HEK293T (cell line): Measurements from ENCODE around the gene PXN.

ENCODE experiments used
- CTCF ChIA-PET: fragments of 350-600 bp; formaldehyde crosslinking; extraction: SDS; loops from one replicate; lab custom pipeline; 2021; ENCODE audit warnings: antibody characterized with exemption, inconsistent platforms; lab: Yijun Ruan, JAX
- POLR2A ChIA-PET: fragments of 350-600 bp; formaldehyde crosslinking; extraction: SDS; loops from one replicate; lab custom pipeline; 2020; ENCODE audit warnings: antibody characterized with exemption, inconsistent platforms; lab: Yijun Ruan, JAX
- DNase-seq: peaks from one replicate; pipeline ENCODE4 v3.0.0; 2012; ENCODE audit warnings: mixed read lengths; ENCODE audit errors: extremely low spot score
- ARNT ChIP-seq: fragments of 450-650 bp; IDR thresholded peaks from 2 replicates; pipeline ENCODE4 v1.6.1; 2017; ENCODE audit warnings: mild to moderate bottlenecking
- BHLHE40 ChIP-seq: fragments of 450-650 bp; IDR thresholded peaks from 2 replicates; pipeline ENCODE4 v1.6.1; 2016; ENCODE audit warnings: mild to moderate bottlenecking, moderate library complexity, borderline replicate concordance
- CTBP1 ChIP-seq: fragments of 450-650 bp; IDR thresholded peaks from 2 replicates; pipeline ENCODE4 v1.6.1; 2016; ENCODE audit warnings: borderline replicate concordance
- ELF4 ChIP-seq: fragments of 450-650 bp; IDR thresholded peaks from 2 replicates; pipeline ENCODE4 v1.6.1; 2017; ENCODE audit warnings: antibody characterized with exemption
- FOXA1 ChIP-seq: fragments of 450-650 bp; IDR thresholded peaks from 2 replicates; pipeline ENCODE4 v1.6.1; 2016; ENCODE audit warnings: mild to moderate bottlenecking
- FOXK2 ChIP-seq: fragments of 450-650 bp; IDR thresholded peaks from 2 replicates; pipeline ENCODE4 v1.6.1; 2016; ENCODE audit warnings: mild to moderate bottlenecking
- FOXM1 ChIP-seq: fragments of 450-650 bp; IDR thresholded peaks from 2 replicates; pipeline ENCODE4 v1.6.1; 2017; ENCODE audit warnings: mild to moderate bottlenecking, borderline replicate concordance
- HDGF ChIP-seq: fragments of 450-650 bp; IDR thresholded peaks from 2 replicates; pipeline ENCODE4 v1.6.1; 2017; ENCODE audit warnings: antibody characterized with exemption, borderline replicate concordance
- L3MBTL2 ChIP-seq: fragments of 450-650 bp; conservative IDR thresholded peaks from 2 replicates; pipeline ENCODE4 v1.6.1; 2016; ENCODE audit warnings: mild to moderate bottlenecking
- LEF1 ChIP-seq: fragments of 450-650 bp; IDR thresholded peaks from 2 replicates; pipeline ENCODE4 v1.6.1; 2017; ENCODE audit warnings: mild to moderate bottlenecking, borderline replicate concordance
- NFRKB ChIP-seq: fragments of 450-650 bp; IDR thresholded peaks from 2 replicates; pipeline ENCODE4 v1.6.1; 2016; ENCODE audit warnings: mild to moderate bottlenecking, moderate library complexity
- SP1 ChIP-seq: fragments of 450-650 bp; IDR thresholded peaks from 2 replicates; pipeline ENCODE4 v1.6.1; 2017
- SUZ12 ChIP-seq: fragments of 450-650 bp; IDR thresholded peaks from 2 replicates; pipeline ENCODE4 v1.6.1; 2016; ENCODE audit warnings: mild to moderate bottlenecking
- TARDBP ChIP-seq: fragments of 450-650 bp; IDR thresholded peaks from 2 replicates; pipeline ENCODE4 v1.6.1; 2016
- ZNF384 ChIP-seq: fragments of 450-650 bp; IDR thresholded peaks from 2 replicates; pipeline ENCODE4 v1.6.1; 2016
- TF ChIP-seq, protein P1 (sequence below): fragments of 450-650 bp; IDR thresholded peaks from 2 replicates; pipeline ENCODE4 v1.6.1; 2016

The PXN gene

GRCh38 chr12:120183211-120183631, 82.3 kb downstream of the PXN start:
- CTCF ChIA-PET, result no interaction called here
- DNase-seq, result no peak
- POLR2A ChIA-PET, result interaction anchor here (0.9 kb wide), 1 partner anchor 18 kb away, joined by 7 read pairs; the partner anchor contains the start of gene RPLP0
- TF ChIP-seq BHLHE40 (no peak), ARNT (no peak), NFRKB (no peak), LEF1 (no peak), FOXA1 (no peak), CTBP1 (no peak), TARDBP (no peak), ELF4 (no peak), FOXK2 (no peak), SP1 (no peak), ZNF384 (no peak), HDGF (no peak), L3MBTL2 (no peak)
- TF ChIP-seq, protein P1, sequence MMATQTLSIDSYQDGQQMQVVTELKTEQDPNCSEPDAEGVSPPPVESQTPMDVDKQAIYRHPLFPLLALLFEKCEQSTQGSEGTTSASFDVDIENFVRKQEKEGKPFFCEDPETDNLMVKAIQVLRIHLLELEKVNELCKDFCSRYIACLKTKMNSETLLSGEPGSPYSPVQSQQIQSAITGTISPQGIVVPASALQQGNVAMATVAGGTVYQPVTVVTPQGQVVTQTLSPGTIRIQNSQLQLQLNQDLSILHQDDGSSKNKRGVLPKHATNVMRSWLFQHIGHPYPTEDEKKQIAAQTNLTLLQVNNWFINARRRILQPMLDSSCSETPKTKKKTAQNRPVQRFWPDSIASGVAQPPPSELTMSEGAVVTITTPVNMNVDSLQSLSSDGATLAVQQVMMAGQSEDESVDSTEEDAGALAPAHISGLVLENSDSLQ, result no peak

GRCh38 chr12:120181991-120182631, 83.4 kb downstream of the PXN start:
- TF ChIP-seq ZNF384, result 0 out of 2 replicates have a peak, but pooled peaks have one; percentile 30
- no peak for TF ChIP-seq L3MBTL2
- no peak for TF ChIP-seq CTBP1
- no peak for TF ChIP-seq TARDBP
- no peak for TF ChIP-seq FOXM1
- TF ChIP-seq, protein P1, result peak; percentile 84
- no peak for TF ChIP-seq ELF4
- TF ChIP-seq NFRKB, result no peak
- TF ChIP-seq BHLHE40, result no peak
- no peak for TF ChIP-seq SUZ12
- DNase-seq, result no peak
- POLR2A ChIA-PET, result interaction anchor here (2.0 kb wide), 1 partner anchor 19 kb away, joined by 12 read pairs; the partner anchor contains the start of gene RPLP0
- CTCF ChIA-PET, result no interaction called here

- ChIA-PET CTCF (interaction anchor here (0.6 kb wide), 1 partner anchor 15 kb away, joined by 3 read pairs; no protein-coding TSS in a partner anchor), POLR2A (interaction anchor here (2.0 kb wide), 1 partner anchor 20 kb away, joined by 12 read pairs; the partner anchor contains the start of gene RPLP0)
- TF ChIP-seq FOXK2, result no peak
- no peak for DNase-seq
These were observed 84.6 kb downstream of the PXN start for GRCh38 chr12:120180975-120181374.

DNA sequence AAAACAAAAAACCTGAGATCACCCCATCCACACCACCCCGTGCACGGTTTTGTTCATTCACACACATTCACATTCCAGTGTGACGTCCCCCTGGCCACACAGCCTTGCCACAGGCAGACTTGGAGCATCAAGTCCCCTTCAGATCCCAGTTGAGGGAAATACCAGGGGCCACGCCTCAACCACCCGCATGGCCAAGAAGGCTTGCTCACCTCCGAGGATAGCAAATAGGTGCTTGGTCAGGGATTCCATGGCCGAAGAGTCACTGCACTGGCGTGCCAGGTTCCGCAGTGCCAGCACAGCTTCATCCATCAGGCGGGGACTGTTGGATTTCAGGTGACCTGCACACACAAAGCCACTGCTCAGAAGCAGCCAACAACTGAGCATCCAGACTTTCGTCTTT, 90.0 kb downstream of the PXN start:
- CTCF ChIA-PET, result no interaction called here

GRCh38 chr12:120175062-120175461, 90.5 kb downstream of the PXN start:
- ChIA-PET POLR2A (interaction anchor here (2.4 kb wide), 1 partner anchor 26 kb away, joined by 7 read pairs; the partner anchor contains the start of gene RPLP0), CTCF (no interaction called here)
- TF ChIP-seq BHLHE40 (no peak), FOXA1 (no peak), ARNT (no peak), HDGF (no peak)
- DNase-seq, result no peak

More for the DNA sequence above, 90.0 kb downstream of the PXN start:
- TF ChIP-seq SP1 (no peak), FOXM1 (no peak), SUZ12 (no peak), FOXA1 (no peak), HDGF (no peak), LEF1 (no peak), BHLHE40 (no peak), ZNF384 (no peak), TARDBP (no peak), NFRKB (no peak), ARNT (no peak), L3MBTL2 (no peak), ELF4 (no peak)
- TF ChIP-seq, protein P1, result no peak
- DNase-seq, result no peak
- POLR2A ChIA-PET, result interaction anchor here (2.4 kb wide), 1 partner anchor 26 kb away, joined by 7 read pairs; the partner anchor contains the start of gene RPLP0

DNA sequence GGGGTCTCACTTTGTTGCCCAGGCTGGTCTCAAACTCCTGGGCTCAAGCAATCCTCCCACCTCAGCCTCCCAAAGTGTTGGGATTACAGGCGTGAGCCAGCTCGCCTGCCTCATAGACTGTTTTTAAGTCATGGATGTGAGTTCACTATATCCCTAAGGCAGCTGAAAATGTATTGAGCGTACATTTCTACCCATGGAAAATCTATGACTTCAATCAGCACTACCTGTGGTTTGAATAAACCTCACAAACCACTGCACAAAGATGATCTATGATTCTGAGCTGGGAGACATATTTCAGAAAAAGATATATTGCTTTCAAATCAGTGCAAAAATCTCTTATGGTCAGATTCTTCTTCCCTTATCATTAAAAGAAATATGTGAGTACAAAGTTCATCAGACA, 93.5 kb downstream of the PXN start:
- ChIA-PET POLR2A (interaction anchor here (1.4 to 3.9 kb wide), 2 partner anchors 29 to 121 kb away, joined by 5 to 16 read pairs; partner anchors contain the start of genes RNU4-1 and RPLP0), CTCF (interaction anchor here (0.7 kb wide), 1 partner anchor 29 kb away, joined by 3 read pairs; no protein-coding TSS in a partner anchor)
- no peak for TF ChIP-seq SP1
- no peak for TF ChIP-seq SUZ12
- TF ChIP-seq FOXM1, result no peak
- no peak for TF ChIP-seq LEF1
- no peak for DNase-seq
